MM.1S (cell line): ENCODE results near the gene SEMA4D.

Source experiments
- EZH2 ChIP-seq: fragments of 300-600 bp; sonication (generic); optimal IDR thresholded peaks from 2 replicates; pipeline ENCODE3; 2017; ENCODE audit warnings: low read depth, mild to moderate bottlenecking, antibody characterized with exemption, low read length, mixed read lengths
- EZH2phosphoT487 ChIP-seq: fragments of 300-600 bp; sonication (generic); IDR thresholded peaks from 2 replicates; pipeline ENCODE4 v1.6.1; 2018; ENCODE audit warnings: antibody characterized with exemption, low read length
- TF ChIP-seq, protein P1 (sequence below): fragments of 300-600 bp; sonication (generic); IDR thresholded peaks from 2 replicates; pipeline ENCODE4 v1.5.1; 2016; ENCODE audit warnings: antibody characterized with exemption, low read length, mixed read lengths

DNA sequence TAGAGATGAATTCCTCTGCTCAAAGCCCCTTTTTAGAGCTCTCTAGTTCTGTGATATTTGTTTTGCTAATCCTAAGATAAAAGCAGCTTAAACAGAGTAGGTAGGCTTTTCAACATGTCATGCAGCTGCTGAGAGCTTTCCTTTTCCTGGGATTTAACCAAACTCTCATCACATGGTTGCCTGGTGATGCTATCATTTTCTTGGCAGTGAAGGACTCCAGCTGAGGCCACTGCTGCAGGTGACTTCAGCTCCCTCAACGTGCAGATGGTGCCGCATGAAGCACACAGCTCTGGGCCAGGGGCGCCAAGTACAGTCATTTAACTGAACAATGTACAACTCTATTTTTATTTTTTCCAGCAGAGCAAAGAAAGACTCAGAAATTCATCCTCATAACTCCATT lies 137.4 kb downstream of the SEMA4D start:
- TF ChIP-seq, protein P1, sequence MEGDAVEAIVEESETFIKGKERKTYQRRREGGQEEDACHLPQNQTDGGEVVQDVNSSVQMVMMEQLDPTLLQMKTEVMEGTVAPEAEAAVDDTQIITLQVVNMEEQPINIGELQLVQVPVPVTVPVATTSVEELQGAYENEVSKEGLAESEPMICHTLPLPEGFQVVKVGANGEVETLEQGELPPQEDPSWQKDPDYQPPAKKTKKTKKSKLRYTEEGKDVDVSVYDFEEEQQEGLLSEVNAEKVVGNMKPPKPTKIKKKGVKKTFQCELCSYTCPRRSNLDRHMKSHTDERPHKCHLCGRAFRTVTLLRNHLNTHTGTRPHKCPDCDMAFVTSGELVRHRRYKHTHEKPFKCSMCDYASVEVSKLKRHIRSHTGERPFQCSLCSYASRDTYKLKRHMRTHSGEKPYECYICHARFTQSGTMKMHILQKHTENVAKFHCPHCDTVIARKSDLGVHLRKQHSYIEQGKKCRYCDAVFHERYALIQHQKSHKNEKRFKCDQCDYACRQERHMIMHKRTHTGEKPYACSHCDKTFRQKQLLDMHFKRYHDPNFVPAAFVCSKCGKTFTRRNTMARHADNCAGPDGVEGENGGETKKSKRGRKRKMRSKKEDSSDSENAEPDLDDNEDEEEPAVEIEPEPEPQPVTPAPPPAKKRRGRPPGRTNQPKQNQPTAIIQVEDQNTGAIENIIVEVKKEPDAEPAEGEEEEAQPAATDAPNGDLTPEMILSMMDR: no peak
- TF ChIP-seq EZH2phosphoT487 (no peak), EZH2 (no peak)
